Measurements from ENCODE around the gene MBTPS1.

MBTPS1 gene

GRCh38 chr16:84038469-84038868 is 78.3 kb downstream of the MBTPS1 start:
- TF ChIP-seq, protein P1, sequence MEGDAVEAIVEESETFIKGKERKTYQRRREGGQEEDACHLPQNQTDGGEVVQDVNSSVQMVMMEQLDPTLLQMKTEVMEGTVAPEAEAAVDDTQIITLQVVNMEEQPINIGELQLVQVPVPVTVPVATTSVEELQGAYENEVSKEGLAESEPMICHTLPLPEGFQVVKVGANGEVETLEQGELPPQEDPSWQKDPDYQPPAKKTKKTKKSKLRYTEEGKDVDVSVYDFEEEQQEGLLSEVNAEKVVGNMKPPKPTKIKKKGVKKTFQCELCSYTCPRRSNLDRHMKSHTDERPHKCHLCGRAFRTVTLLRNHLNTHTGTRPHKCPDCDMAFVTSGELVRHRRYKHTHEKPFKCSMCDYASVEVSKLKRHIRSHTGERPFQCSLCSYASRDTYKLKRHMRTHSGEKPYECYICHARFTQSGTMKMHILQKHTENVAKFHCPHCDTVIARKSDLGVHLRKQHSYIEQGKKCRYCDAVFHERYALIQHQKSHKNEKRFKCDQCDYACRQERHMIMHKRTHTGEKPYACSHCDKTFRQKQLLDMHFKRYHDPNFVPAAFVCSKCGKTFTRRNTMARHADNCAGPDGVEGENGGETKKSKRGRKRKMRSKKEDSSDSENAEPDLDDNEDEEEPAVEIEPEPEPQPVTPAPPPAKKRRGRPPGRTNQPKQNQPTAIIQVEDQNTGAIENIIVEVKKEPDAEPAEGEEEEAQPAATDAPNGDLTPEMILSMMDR (conservative IDR thresholded peaks at IDR 0.05; ENCODE audit: low read length) = no peak
- no peak for DNase-seq (ENCODE audit: low read depth)
- no peak overlapping the region for H3K4me3 ChIP-seq (ENCODE audit: low read length)

- TF ChIP-seq, protein P1 (conservative IDR thresholded peaks at IDR 0.05; ENCODE audit: low read length) = no peak
- no peak overlapping the region for H3K4me3 ChIP-seq (ENCODE audit: low read length)
- DNase-seq (ENCODE audit: low read depth) = no peak
Measured at GRCh38 chr16:84036982-84037425, 79.7 kb downstream of the MBTPS1 start.

DNA sequence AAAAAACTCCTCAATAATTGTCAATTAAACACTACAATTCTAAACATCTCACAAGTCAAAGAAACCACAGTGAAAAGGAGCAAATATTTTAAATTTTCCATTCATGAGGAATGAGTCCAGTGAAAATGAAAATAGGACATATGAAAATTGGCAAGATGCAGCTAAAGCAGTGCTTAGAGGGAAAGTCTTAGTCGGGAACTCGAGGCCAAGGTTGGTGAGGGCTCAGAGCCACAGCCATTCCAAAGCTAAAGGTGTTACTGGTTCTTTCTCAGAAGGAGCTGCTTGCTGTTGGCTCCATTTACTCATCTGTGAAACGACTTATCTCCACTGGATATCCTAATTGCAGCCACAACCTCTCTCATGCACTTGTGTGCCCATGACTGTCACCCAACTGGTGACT is 80.6 kb downstream of the MBTPS1 start:
- H3K4me3 ChIP-seq (ENCODE audit: low read length) = no peak overlapping the region
- no peak for DNase-seq (ENCODE audit: low read depth)
- TF ChIP-seq, protein P1 (conservative IDR thresholded peaks at IDR 0.05; ENCODE audit: low read length) = no peak

DNA sequence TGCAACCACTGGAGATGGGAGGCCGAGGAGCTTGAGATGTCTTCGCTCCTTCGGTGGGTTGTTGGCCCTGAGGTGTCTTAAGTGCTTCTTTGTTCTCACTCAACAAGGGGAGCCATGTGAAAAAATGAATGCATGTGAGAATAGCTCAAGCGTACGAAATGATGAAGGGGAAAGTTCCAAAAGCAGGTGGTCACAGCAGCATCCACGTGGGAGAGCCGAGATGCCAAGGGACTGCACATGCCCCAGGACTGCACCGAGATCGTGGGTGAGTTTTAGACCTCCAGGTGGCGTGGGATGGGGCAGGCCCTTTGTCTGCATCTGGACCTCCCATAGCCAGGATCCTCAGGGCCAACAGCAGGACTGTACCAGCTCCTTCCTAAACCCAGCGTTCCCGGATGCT is 82.2 kb downstream of the MBTPS1 start:
- H3K4me3 ChIP-seq (ENCODE audit: low read length) = no peak overlapping the region
- no peak for DNase-seq (ENCODE audit: low read depth)
- TF ChIP-seq, protein P1 (conservative IDR thresholded peaks at IDR 0.05; ENCODE audit: low read length) = no peak

DNA sequence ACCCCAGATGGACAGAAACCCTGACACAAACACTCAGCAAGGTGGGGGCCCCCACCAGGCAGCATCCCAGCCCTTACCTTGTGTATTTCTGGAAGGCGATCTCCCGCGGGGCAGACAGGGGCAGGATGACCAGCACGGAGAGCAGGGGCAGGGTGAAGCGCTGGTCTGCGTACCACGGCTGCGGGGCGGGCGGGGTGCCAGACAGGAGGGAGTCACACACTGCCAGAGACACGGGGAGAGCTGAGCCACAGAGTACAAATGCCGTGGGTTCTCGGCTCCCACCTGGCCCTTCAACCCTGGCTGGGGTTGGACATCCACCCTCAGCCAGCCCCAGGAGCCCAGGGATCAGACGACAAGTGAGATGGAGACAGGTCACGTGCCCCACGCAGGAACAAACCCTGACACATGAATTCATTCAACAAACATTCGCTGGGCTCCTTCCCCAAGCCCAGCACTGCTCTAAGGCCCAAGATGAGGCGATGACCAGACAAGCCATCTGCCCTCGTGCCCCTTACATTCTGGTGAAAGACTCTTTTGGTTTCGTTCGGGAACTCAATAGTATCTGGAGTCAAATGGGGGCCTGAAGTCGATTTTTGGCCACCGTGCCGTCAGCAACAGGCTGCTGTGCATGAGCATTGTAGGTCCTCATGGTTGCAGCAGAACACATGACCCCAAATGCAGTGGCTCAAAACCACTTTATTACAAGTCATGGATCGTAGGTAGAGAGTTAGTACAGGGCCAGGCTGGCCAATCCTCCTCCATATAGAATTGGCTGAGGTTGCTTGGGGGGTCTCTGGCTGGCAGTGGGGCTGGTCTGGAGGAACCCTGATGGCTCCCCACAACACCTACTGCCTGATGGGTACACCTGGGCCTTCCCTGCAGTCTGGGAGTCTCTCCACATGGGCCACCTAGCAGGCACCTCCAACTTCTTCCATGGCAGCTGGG is 83.2 kb downstream of the MBTPS1 start:
- no peak for DNase-seq (ENCODE audit: low read depth)
- TF ChIP-seq, protein P1 (conservative IDR thresholded peaks at IDR 0.05; ENCODE audit: low read length) = no peak
- H3K4me3 ChIP-seq (ENCODE audit: low read length) = no peak overlapping the region

GRCh38 chr16:84032458-84033178 is 84.1 kb downstream of the MBTPS1 start:
- DNase-seq (ENCODE audit: low read depth) = no peak
- H3K4me3 ChIP-seq (ENCODE audit: low read length) = no peak overlapping the region
- TF ChIP-seq, protein P1 (conservative IDR thresholded peaks at IDR 0.05; ENCODE audit: low read length) = no peak
